Lower leg skin (tissue), 4 donors: ENCODE results near the gene RAP1GAP2. TPM values are rescaled to one million over a fixed set of nuclear protein-coding genes. Genes with fewer than 3 reads are reported as not detected.

Source experiments
- DNase-seq, 2 donors: peaks; one replicate each; pipeline ENCODE4 v3.0.0-alpha.2; 2019; ENCODE audit warnings: low spot score in 2 of 2
- H3K4me3 ChIP-seq: fragments of 200-600 bp; sonication (generic); 2 replicates; pipeline ENCODE4 v1.5.1; 2017; ENCODE audit warnings: mild to moderate bottlenecking, low read depth; ENCODE audit not compliant: poor library complexity, severe bottlenecking
- POLR2A ChIP-seq, 2 donors: fragments of 450-650 bp; IDR thresholded peaks; one replicate each; pipeline ENCODE4 v1.6.1; 2016 to 2017; ENCODE audit warnings: antibody characterized with exemption in 2 of 2, mild to moderate bottlenecking in 1 of 2, moderate library complexity in 1 of 2
- WGBS, 2 donors: methylation state at CpG; one replicate each; pipeline ENCODE4 v1.1.5; 2018; 5-methylcytosine and 5-hydroxymethylcytosine counted together
- intact Hi-C: fragments of 100-400 bp; cut with DNase I; formaldehyde crosslinking; loops from one replicate; pipeline ENCODE4 v1.15.0; 2023; ENCODE audit warnings: low total_unique reads
- total RNA-seq, 4 donors: library from RNA; depleted of rRNA; stranded (reverse); fragments of >200 nt; gene quantifications; one replicate each; pipeline ENCODE4 v1.1.0, GENCODE V29; 2016
- TF ChIP-seq, protein P1 (sequence below), 3 donors: fragments of 450-650 bp; IDR thresholded peaks; one replicate each; pipeline ENCODE4 v1.5.1; 2016; ENCODE audit warnings: antibody characterized with exemption in 3 of 3, mild to moderate bottlenecking in 3 of 3, moderate library complexity in 2 of 3

Gene RAP1GAP2
- total RNA-seq, 4 donors from 2014 or later = 9.2 to 15.3 (median 12.8) TPM

DNA sequence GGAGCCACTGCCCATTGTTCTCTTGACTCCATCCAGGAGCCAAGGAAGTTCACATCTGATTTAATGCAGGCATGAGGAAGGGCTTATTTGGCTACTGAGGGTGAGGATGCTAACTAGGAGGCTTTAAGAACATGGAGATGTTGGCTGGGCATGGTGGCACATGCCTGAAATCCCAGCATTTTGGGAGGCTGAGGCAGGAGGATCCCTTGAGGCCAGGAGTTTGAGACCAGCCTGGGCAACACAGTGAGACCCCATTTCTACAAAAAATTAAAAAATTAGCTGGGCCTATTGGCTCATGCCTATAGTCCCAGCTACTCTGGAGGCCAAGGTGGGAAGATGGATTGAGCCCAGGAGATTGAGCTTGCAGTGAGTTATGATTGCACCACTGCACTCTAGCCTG, 116.5 kb downstream of the RAP1GAP2 start:
- TF ChIP-seq POLR2A (IDR thresholded peaks at IDR 0.05) = no peak
- TF ChIP-seq, protein P1, sequence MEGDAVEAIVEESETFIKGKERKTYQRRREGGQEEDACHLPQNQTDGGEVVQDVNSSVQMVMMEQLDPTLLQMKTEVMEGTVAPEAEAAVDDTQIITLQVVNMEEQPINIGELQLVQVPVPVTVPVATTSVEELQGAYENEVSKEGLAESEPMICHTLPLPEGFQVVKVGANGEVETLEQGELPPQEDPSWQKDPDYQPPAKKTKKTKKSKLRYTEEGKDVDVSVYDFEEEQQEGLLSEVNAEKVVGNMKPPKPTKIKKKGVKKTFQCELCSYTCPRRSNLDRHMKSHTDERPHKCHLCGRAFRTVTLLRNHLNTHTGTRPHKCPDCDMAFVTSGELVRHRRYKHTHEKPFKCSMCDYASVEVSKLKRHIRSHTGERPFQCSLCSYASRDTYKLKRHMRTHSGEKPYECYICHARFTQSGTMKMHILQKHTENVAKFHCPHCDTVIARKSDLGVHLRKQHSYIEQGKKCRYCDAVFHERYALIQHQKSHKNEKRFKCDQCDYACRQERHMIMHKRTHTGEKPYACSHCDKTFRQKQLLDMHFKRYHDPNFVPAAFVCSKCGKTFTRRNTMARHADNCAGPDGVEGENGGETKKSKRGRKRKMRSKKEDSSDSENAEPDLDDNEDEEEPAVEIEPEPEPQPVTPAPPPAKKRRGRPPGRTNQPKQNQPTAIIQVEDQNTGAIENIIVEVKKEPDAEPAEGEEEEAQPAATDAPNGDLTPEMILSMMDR (IDR thresholded peaks at IDR 0.05) = no peak
- no peak overlapping the region for H3K4me3 ChIP-seq
- no peak for DNase-seq
- intact Hi-C loops = no loop called here

DNA sequence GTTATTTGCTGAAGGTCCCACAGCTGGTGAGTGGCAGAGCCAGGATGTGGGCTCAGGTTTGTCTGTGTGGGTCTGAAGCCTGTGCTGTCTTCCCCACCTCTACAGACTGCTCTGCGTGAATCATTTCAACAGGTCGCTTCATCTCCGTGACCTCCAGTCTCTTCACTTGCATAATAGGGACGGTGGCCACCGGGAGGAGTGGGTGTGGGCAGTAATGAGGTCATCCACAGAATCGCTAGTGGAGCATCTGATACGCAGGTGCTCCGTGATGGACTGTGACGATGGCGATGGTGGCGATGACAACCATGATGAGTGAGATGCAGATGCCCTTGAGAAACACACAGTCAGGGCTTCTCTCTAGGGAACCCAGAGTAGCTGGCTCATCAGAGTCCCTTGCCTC, 120.2 kb downstream of the RAP1GAP2 start:
- intact Hi-C loops = no loop called here
- DNase-seq = no peak
- no peak overlapping the region for H3K4me3 ChIP-seq
- WGBS, 2 donors = 90 to 96% methylated on average over 11 of the region's 11 CpGs
- TF ChIP-seq, protein P1 (IDR thresholded peaks at IDR 0.05) = no peak
- no peak for TF ChIP-seq POLR2A (IDR thresholded peaks at IDR 0.05)

DNA sequence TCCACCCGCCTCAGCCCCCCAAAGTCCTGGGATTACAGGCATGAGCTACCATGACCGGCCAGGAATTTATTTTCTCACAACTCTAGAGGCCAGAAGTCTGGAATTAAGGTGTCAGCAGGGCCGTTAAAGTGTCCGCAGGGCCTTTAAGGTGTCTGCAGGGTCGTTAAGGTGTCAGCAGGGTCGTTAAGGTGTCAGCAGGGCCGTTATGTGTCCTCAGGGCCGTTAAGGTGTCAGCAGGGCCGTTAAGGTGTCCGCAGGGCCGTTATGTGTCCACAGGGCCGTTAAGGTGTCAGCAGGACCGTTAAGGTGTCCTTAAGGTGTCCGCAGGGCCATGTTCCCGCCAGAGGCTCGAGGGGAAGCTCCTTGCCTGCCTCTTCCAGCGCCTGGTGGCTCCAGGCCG, 125.2 kb downstream of the RAP1GAP2 start:
- TF ChIP-seq, protein P1 (IDR thresholded peaks at IDR 0.05) = no peak
- no peak for TF ChIP-seq POLR2A (IDR thresholded peaks at IDR 0.05)
- 70 to 81% methylated on average over 18 of the region's 18 CpGs for WGBS, 2 donors
- intact Hi-C loops = no loop called here
- no peak for DNase-seq
- H3K4me3 ChIP-seq = no peak overlapping the region

DNA sequence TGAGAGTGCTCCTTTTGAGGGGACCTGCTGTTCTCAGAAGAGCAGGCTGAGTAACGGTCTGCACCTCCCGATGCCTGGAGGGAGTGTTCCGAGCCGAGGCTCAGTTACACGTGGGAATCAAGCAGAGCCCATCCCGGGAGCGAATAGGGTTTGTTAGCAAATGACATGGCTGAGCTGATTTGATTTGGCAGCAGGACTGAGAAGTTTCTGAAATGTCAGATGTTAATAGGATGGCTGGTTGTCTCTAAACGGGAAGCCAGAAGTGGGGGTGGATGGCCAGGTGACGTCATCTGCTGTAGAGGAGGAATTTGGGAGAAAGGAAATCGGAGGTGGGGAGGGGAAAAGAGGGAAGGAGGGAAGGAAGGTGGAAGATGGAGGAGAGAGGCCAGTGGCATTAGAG, 128.0 kb downstream of the RAP1GAP2 start:
- TF ChIP-seq, protein P1 (IDR thresholded peaks at IDR 0.05) = no peak
- no peak for TF ChIP-seq POLR2A (IDR thresholded peaks at IDR 0.05)
- 14 to 18% methylated on average over 10 of the region's 10 CpGs for WGBS, 2 donors
- H3K4me3 ChIP-seq = no peak overlapping the region

DNA sequence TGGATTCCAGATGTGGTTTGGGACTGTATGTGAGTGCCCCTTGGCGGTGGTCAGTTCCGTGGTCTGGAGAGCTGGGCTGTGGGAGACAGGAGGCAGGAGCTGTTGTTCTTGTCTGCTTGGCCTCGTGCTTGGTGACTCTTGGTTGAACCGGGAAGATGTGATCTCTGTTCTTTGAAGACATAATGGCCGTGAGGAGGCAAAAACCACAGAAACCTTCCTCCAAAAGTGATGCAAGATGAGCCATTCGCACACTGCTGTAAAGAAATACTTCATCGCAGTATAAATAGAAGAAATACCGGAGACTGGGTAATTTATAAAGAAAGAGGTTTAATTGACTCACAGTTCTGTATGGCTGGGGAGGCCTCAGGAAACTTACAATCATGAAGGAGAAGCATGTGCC, 128.8 kb downstream of the RAP1GAP2 start:
- no peak for DNase-seq
- intact Hi-C loops = no loop called here
- no peak overlapping the region for H3K4me3 ChIP-seq
- no peak for TF ChIP-seq POLR2A (IDR thresholded peaks at IDR 0.05)
- TF ChIP-seq, protein P1 (IDR thresholded peaks at IDR 0.05) = no peak
- 85 to 90% methylated on average over 8 of the region's 8 CpGs for WGBS, 2 donors

More for the DNA sequence above, 128.0 kb downstream of the RAP1GAP2 start:
- intact Hi-C loops = no loop called here
- DNase-seq = no peak

DNA sequence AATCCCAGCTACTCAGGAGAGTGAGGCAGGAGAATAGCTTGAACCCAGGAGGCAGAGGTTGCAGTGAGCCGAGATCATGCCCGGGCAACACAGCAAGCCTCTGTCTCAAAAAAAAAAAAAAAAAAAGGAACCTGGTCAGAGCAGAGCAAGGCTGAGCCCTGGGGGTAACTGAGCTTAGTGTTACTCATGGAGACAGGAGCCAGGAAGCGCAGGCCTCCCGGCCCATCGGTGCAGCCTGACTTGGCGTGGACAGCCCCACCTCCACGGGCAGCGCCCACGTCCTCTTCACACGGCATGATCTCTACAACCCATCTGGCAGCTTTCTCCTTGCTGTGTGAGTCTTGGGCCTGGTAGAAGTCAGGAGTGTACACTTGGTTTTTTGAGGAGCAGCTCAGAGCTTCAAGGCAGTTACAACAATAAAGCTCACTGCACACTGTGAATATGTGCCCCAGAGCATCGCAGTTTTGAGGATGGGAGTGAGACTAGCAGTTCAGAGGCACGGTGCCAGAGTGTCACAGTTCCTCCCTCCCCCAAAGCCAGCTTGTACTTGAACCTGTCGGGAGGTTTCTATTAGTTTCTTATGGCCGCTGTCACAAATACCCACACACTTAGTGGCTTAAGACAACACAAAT, 129.9 kb downstream of the RAP1GAP2 start:
- no peak for DNase-seq
- 41 to 58% methylated on average over 14 of the region's 14 CpGs for WGBS, 2 donors
- intact Hi-C loops = no loop called here
- no peak overlapping the region for H3K4me3 ChIP-seq
- TF ChIP-seq, protein P1 (IDR thresholded peaks at IDR 0.05) = no peak
- no peak for TF ChIP-seq POLR2A (IDR thresholded peaks at IDR 0.05)
